K562 (cell line): ENCODE results near the gene ELL3. TPM values are rescaled to one million over a fixed set of nuclear protein-coding genes. Genes with fewer than 3 reads are reported as not detected.

ENCODE experiments used
- ARID2 ChIP-seq: fragments of 450-650 bp; IDR thresholded peaks from 2 replicates; pipeline ENCODE4 v1.6.1; 2017; ENCODE audit warnings: antibody characterized with exemption, mild to moderate bottlenecking
- BCOR ChIP-seq: fragments of 450-650 bp; IDR thresholded peaks from 2 replicates; pipeline ENCODE4 v1.6.1; 2016
- DACH1 ChIP-seq: fragments of 450-650 bp; IDR thresholded peaks from 2 replicates; pipeline ENCODE4 v1.6.1; 2018; ENCODE audit not compliant: partially characterized antibody
- HDAC3 ChIP-seq: fragments of 450-650 bp; IDR thresholded peaks from 2 replicates; pipeline ENCODE4 v1.6.1; 2018; ENCODE audit warnings: borderline replicate concordance, mild to moderate bottlenecking, moderate library complexity; ENCODE audit not compliant: partially characterized antibody
- NR2F6 ChIP-seq: fragments of 450-650 bp; formaldehyde crosslinking; IDR thresholded peaks from 2 replicates; pipeline ENCODE4 v1.4.0; 2020; ENCODE audit warnings: mild to moderate bottlenecking
- SP1 ChIP-seq: sonication (generic); formaldehyde crosslinking; IDR thresholded peaks from 2 replicates; pipeline ENCODE4 v1.8.1; 2022; ENCODE audit warnings: mild to moderate bottlenecking, missing genetic modification reagents
- UBTF ChIP-seq, 2 experiments: IDR thresholded peaks; 2 replicates each; pipeline ENCODE4 v1.6.1; 2012; ENCODE audit warnings: improper control_type of control experiment in 2 of 2, low read depth in 2 of 2, low read length in 2 of 2, borderline replicate concordance in 1 of 2
- ZNF407 ChIP-seq: fragments of 450-650 bp; IDR thresholded peaks from 2 replicates; pipeline ENCODE4 v1.6.1; 2016; ENCODE audit warnings: low read depth
- polyA plus RNA-seq, 8 experiments: library from polyadenylated mRNA; depleted of rRNA in 4 of 8; stranded (reverse) in 5 of 8; unstranded in 3 of 8; fragments of >200 nt; fragmentation: Nextera tagmentation in 2 of 8; fragmentation: Illumina TruSeq in 1 of 8; extraction: Ambion mirVana in 2 of 8; extraction: Trizol in 1 of 8; gene quantifications; 2 replicates each; pipeline versions ENCODE4 v1.2.1 to v1.2.3, GENCODE V29; 2011 to 2014; ENCODE audit warnings: inconsistent platforms in 1 of 8, missing spikeins in 1 of 8
- total RNA-seq, 7 experiments: library from RNA; depleted of rRNA in 6 of 7; stranded (reverse); fragments of >200 nt in 6 of 7; fragmentation: Illumina TruSeq in 2 of 7; extraction: Trizol in 2 of 7; gene quantifications; 2 replicates each; pipeline versions ENCODE4 v1.2.1 to v1.2.3, GENCODE V29; 2011 to 2021; ENCODE audit warnings: low replicate concordance in 1 of 7
- TF ChIP-seq, protein P1 (sequence below): sonication (generic); formaldehyde crosslinking; IDR thresholded peaks from 2 replicates; pipeline ENCODE4 v1.8.1; 2023; ENCODE audit warnings: mild to moderate bottlenecking, missing genetic modification reagents, moderate library complexity
- TF ChIP-seq, protein P2 (sequence below): fragments of 250-450 bp; sonication (Bioruptor Pico); IDR thresholded peaks from 2 replicates; pipeline ENCODE4 v1.8.0; 2022; ENCODE audit warnings: moderate library complexity, mild to moderate bottlenecking, inconsistent platforms
- TF ChIP-seq, protein P3 (sequence below): fragments of 450-650 bp; formaldehyde crosslinking; IDR thresholded peaks from 2 replicates; pipeline ENCODE4 v1.4.0; 2020; ENCODE audit warnings: mild to moderate bottlenecking, moderate library complexity

Gene ELL3
- total and polyA plus RNA-seq, 9 of the 15 experiments (the other 6 are each of a cell fraction or from before 2014, with no cell fraction given) = 0.80 to 5.2 (median 2.6) TPM

DNA sequence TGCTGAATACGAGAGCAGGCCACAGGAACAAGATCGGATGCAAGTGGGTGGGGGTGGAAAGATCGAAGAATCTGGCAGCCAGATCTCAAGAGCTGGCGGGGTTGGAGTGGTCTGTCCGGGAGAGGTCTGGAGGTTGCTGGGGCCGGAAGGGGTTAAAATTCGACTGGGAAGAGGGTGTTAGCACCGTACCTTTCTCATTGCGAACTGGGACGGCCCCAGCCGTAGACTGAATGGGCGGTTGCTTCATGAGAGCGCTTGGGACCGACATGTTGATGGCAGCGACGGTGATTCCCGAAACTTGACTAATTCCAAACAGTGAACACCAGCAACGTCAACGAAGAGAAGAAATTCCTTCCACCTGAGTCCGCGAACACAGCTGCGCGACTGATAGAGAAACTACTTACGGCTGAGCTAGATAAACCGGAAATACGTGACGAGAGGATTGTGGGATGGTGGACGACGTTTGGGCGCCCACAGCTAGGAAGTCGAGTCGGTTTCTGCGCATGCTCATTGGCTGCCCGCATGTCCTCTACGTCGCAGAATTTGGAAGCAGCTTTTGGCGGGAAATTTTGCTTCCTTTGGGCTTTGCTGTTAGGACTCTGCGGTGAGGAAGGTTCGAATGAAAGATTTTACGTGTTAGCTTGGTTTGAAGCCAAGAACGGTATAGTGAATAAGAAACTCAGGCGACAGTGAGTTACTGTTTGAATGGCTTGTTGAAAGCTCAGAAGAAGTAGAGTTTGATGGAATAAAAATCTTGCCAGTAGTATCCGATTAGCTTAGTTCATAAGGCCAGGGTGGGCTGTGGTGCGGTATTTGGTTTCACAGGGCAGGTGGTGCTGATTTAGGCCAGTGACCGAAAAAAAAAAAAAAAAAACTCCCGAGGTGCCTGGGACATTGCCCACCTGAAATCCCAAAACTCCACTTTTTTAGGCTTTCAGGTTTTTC, 47.8 kb upstream of the ELL3 start, which contains the start of gene MFAP1 (continued):
- TF ChIP-seq ZNF407 (0 out of 2 replicates have a peak, but pooled peaks have one; percentile 5), HDAC3 (peak; percentile 59), NR2F6 (no peak), UBTF (IDR thresholded peaks at IDR 0.05; ENCODE audit: borderline replicate concordance in 1 of 2, low read depth in 2 of 2, low read length in 2 of 2) (0 out of 4 replicates have a peak, but pooled peaks of 1 of the 2 experiments have one; percentile 16), BCOR (peak; percentile 65), ARID2 (0 out of 2 replicates have a peak, but pooled peaks have one; percentile 33), SP1 (CRISPR knock-in tag) (peak; percentile 86), DACH1 (peak; percentile 77)
- TF ChIP-seq, protein P1, sequence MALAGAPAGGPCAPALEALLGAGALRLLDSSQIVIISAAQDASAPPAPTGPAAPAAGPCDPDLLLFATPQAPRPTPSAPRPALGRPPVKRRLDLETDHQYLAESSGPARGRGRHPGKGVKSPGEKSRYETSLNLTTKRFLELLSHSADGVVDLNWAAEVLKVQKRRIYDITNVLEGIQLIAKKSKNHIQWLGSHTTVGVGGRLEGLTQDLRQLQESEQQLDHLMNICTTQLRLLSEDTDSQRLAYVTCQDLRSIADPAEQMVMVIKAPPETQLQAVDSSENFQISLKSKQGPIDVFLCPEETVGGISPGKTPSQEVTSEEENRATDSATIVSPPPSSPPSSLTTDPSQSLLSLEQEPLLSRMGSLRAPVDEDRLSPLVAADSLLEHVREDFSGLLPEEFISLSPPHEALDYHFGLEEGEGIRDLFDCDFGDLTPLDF = peak; percentile 97
- TF ChIP-seq, protein P2, sequence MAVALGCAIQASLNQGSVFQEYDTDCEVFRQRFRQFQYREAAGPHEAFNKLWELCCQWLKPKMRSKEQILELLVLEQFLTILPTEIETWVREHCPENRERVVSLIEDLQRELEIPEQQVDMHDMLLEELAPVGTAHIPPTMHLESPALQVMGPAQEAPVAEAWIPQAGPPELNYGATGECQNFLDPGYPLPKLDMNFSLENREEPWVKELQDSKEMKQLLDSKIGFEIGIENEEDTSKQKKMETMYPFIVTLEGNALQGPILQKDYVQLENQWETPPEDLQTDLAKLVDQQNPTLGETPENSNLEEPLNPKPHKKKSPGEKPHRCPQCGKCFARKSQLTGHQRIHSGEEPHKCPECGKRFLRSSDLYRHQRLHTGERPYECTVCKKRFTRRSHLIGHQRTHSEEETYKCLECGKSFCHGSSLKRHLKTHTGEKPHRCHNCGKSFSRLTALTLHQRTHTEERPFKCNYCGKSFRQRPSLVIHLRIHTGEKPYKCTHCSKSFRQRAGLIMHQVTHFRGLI = no peak
- TF ChIP-seq, protein P3, sequence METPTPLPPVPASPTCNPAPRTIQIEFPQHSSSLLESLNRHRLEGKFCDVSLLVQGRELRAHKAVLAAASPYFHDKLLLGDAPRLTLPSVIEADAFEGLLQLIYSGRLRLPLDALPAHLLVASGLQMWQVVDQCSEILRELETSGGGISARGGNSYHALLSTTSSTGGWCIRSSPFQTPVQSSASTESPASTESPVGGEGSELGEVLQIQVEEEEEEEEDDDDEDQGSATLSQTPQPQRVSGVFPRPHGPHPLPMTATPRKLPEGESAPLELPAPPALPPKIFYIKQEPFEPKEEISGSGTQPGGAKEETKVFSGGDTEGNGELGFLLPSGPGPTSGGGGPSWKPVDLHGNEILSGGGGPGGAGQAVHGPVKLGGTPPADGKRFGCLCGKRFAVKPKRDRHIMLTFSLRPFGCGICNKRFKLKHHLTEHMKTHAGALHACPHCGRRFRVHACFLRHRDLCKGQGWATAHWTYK (CRISPR knock-in tag) = no peak
